Spleen (tissue), 13 donors: Measurements from ENCODE around the gene IRAK1BP1. TPM values are rescaled to one million over a fixed set of nuclear protein-coding genes. Genes with fewer than 3 reads are reported as not detected.

Experiments
- DNase-seq: peaks from one replicate; pipeline ENCODE4 v3.0.0-alpha.2; 2020
- H3K27ac ChIP-seq, 8 donors: fragments of 200-600 bp; sonication (generic) in 7 of 8; 1 replicate in 4 of 8; 2 replicates in 4 of 8; pipeline versions ENCODE4 v1.5.0 to v1.8.0; 2016 to 2021; ENCODE audit warnings: inconsistent platforms in 4 of 8, mild to moderate bottlenecking in 4 of 8, moderate library complexity in 1 of 8
- H3K27me3 ChIP-seq, 7 donors: fragments of 200-600 bp; sonication (generic) in 6 of 7; replicated peaks in 1 of 7; 1 replicate in 4 of 7; 2 replicates in 3 of 7; pipeline versions ENCODE4 v1.5.0 to v1.8.0; 2016 to 2021; ENCODE audit warnings: inconsistent platforms in 3 of 7, mild to moderate bottlenecking in 1 of 7
- H3K36me3 ChIP-seq, 6 donors: fragments of 200-600 bp; sonication (generic) in 5 of 6; 1 replicate in 4 of 6; 2 replicates in 2 of 6; pipeline versions ENCODE4 v1.5.0 to v1.8.0; 2016 to 2021; ENCODE audit warnings: inconsistent platforms in 2 of 6
- H3K4me1 ChIP-seq, 6 donors: fragments of 200-600 bp; sonication (generic) in 5 of 6; 1 replicate in 3 of 6; 2 replicates in 3 of 6; pipeline versions ENCODE4 v1.5.0 to v1.8.0; 2016 to 2021; ENCODE audit warnings: inconsistent platforms in 3 of 6
- H3K4me3 ChIP-seq, 8 donors: fragments of 200-600 bp; sonication (generic) in 7 of 8; 1 replicate in 4 of 8; 2 replicates in 4 of 8; pipeline versions ENCODE4 v1.5.0 to v1.8.0; 2016 to 2021; ENCODE audit warnings: inconsistent platforms in 4 of 8, mild to moderate bottlenecking in 4 of 8, moderate library complexity in 2 of 8
- H3K9me3 ChIP-seq, 8 donors: fragments of 200-600 bp; sonication (generic) in 7 of 8; 1 replicate in 4 of 8; 2 replicates in 4 of 8; pipeline versions ENCODE4 v1.5.0 to v1.8.0; 2016 to 2021; ENCODE audit warnings: inconsistent platforms in 4 of 8
- CTCF ChIP-seq, 11 experiments: fragments of 200-600 bp in 7 of 11; fragments of 450-650 bp in 4 of 11; sonication (generic) in 4 of 11; IDR thresholded peaks in 8 of 11; conservative IDR thresholded peaks in 3 of 11; 1 replicate in 7 of 11; 2 replicates in 4 of 11; pipeline versions ENCODE4 v1.4.0 to v1.8.0; 2016 to 2021; ENCODE audit warnings: antibody characterized with exemption in 11 of 11, inconsistent platforms in 4 of 11, mild to moderate bottlenecking in 1 of 11
- POLR2A ChIP-seq, 3 donors: fragments of 450-650 bp; IDR thresholded peaks; one replicate each; pipeline ENCODE4 v1.5.1; 2017; ENCODE audit warnings: antibody characterized with exemption in 3 of 3, mild to moderate bottlenecking in 1 of 3
- POLR2AphosphoS5 ChIP-seq, 3 donors: sonication (generic); formaldehyde crosslinking; IDR thresholded peaks; one replicate each; pipeline ENCODE4 v1.5.1; 2017; ENCODE audit warnings: antibody characterized with exemption in 3 of 3
- WGBS, 5 donors: extraction: QIAGEN DNeasy Blood & Tissue Kit in 3 of 5; methylation state at CpG; one replicate each; pipeline versions ENCODE4 v1.1.5 to v1.1.7; 2013 to 2018; 5-methylcytosine and 5-hydroxymethylcytosine counted together
- intact Hi-C: fragments of 100-400 bp; cut with DNase I; formaldehyde crosslinking; loops from one replicate; pipeline ENCODE4 v1.15.0; 2023; ENCODE audit warnings: low total_unique reads
- long read RNA-seq, 2 donors: transcript quantifications; one replicate each; lab custom pipeline, GENCODE V29; 2026
- polyA plus RNA-seq, 3 donors: library from polyadenylated mRNA; stranded (reverse); fragments of 200-250 nt; gene quantifications; one replicate each; pipeline ENCODE4 v1.2.1, GENCODE V29; 2013
- total RNA-seq, 7 donors: library from RNA; depleted of rRNA in 3 of 7; stranded (reverse); fragments of >200 nt in 3 of 7; fragmentation: NEBNext Ultra II Directional in 4 of 7; extraction: Animal tissue kit (Norgen Biotek cat#: 25700) in 4 of 7; gene quantifications; one replicate each; pipeline versions ENCODE4 v1.1.0 to v1.2.1, GENCODE V29; 2016 to 2021
- donor health status: healthy with polysubstance abuse.
- donor health status: DM: no; HTN: no; CAD: no; lungs with moderate emphysema.
- donor health status: DM: no; HTN: no; CAD: no.
- donor health status: Bipolar disorder and iron deficiency.
- donor health status: healthy.
- donor health status: DM: no; HTN: no; CAD: no.
- donor health status: DM: yes; HTN: yes; CAD: no.

The IRAK1BP1 gene
- 1 to 10 TPM; 2.1 to 5.2 (median 3.9) TPM for total RNA-seq
- 1 to 10 TPM in 2 of 3 donors, under 1 TPM in 1; 0.61 to 1.6 (median 1.4) TPM for polyA plus RNA-seq
- long read RNA-seq, donor 1, full-length matches to known transcripts = 3 of 22 reads
- long read RNA-seq, donor 1, partial matches to known transcripts = 19 of 22 reads
- long read RNA-seq, donor 1, other reads (novel, unspliced or antisense) = 0 of 22 reads
- long read RNA-seq, donor 2, full-length matches to known transcripts = 7 of 7 reads
- long read RNA-seq, donor 2, partial matches to known transcripts = 0 of 7 reads
- long read RNA-seq, donor 2, other reads (novel, unspliced or antisense) = 0 of 7 reads

- intact Hi-C loops = no loop called here
- peak within 1 kb of the TSS; percentile 35 to 85 (median 72) for H3K27ac ChIP-seq
- H3K4me3 ChIP-seq = peak within 1 kb of the TSS; percentile 74 to 98 (median 90)
- peak in 1 of 11 experiments; percentile 14 for TF ChIP-seq CTCF (IDR thresholded peaks at IDR 0.05 in 8 of 11, conservative IDR thresholded peaks at IDR 0.05 in 3 of 11)
- TF ChIP-seq POLR2AphosphoS5 (IDR thresholded peaks at IDR 0.05) = peak; percentile 65 to 87 (median 83)
- no peak for TF ChIP-seq POLR2A (IDR thresholded peaks at IDR 0.05)
- no peaks in the 10 kb centered on the region for H3K27me3 ChIP-seq
- H3K4me1 ChIP-seq = peaks cover 0 to 23% (median 14%) of the 10 kb centered on the region in 6 donors
- 0 to 1% (median 0%) methylated on average over 47 to 48 of the region's 48 CpGs for WGBS, 5 donors
- peaks cover 0 to 5% (median 0%) of the 10 kb centered on the region in 6 donors for H3K36me3 ChIP-seq
- no peaks in the 10 kb centered on the region for H3K9me3 ChIP-seq
- DNase-seq = peak; percentile 95
Observed at GRCh38 chr6:78867370-78868040, at the start of gene IRAK1BP1. Gene IRAK1BP1 (plus strand): TSS chr6:78867551. CDS start chr6:78867577, 26 bp downstream.

GRCh38 chr6:78824045-78824444 lies 43.3 kb upstream of the IRAK1BP1 start:
- DNase-seq = no peak
- TF ChIP-seq POLR2A (IDR thresholded peaks at IDR 0.05) (no peak), CTCF (IDR thresholded peaks at IDR 0.05 in 8 of 11, conservative IDR thresholded peaks at IDR 0.05 in 3 of 11) (no peak), POLR2AphosphoS5 (IDR thresholded peaks at IDR 0.05) (no peak)
- no peak overlapping the region for H3K4me3 ChIP-seq
- intact Hi-C loops = no loop called here
- no peaks in the 10 kb centered on the region for H3K27me3 ChIP-seq
- no peaks in the 10 kb centered on the region for H3K36me3 ChIP-seq
- no peak overlapping the region for H3K27ac ChIP-seq
- H3K9me3 ChIP-seq = peaks cover 0 to 37% (median 14%) of the 10 kb centered on the region in 8 donors
- H3K4me1 ChIP-seq = no peaks in the 10 kb centered on the region

- intact Hi-C loops = no loop called here
- no peak for TF ChIP-seq POLR2AphosphoS5 (IDR thresholded peaks at IDR 0.05)
- no peak for TF ChIP-seq CTCF (IDR thresholded peaks at IDR 0.05 in 8 of 11, conservative IDR thresholded peaks at IDR 0.05 in 3 of 11)
- no peak for TF ChIP-seq POLR2A (IDR thresholded peaks at IDR 0.05)
- Histone ChIP-seq H3K27ac (no peak overlapping the region), H3K4me3 (no peak overlapping the region), H3K9me3 (no peaks in the 10 kb centered on the region), H3K27me3 (peaks cover 0 to 8% (median 0%) of the 10 kb centered on the region in 7 donors), H3K4me1 (no peaks in the 10 kb centered on the region), H3K36me3 (no peaks in the 10 kb centered on the region)
- DNase-seq = no peak
- WGBS, 5 donors = 80 to 86% (median 81%) methylated on average over 3 of the region's 3 CpGs
Observed at GRCh38 chr6:78829407-78829806, 37.9 kb upstream of the IRAK1BP1 start.

GRCh38 chr6:78830805-78831204 lies 36.5 kb upstream of the IRAK1BP1 start:
- Histone ChIP-seq H3K36me3 (no peaks in the 10 kb centered on the region), H3K27me3 (peaks cover 0 to 8% (median 0%) of the 10 kb centered on the region in 7 donors), H3K4me1 (no peaks in the 10 kb centered on the region), H3K4me3 (no peak overlapping the region), H3K27ac (no peak overlapping the region), H3K9me3 (no peaks in the 10 kb centered on the region)
- WGBS, 5 donors = 75 to 92% (median 76%) methylated on average over 2 of the region's 2 CpGs
- no peak for TF ChIP-seq POLR2AphosphoS5 (IDR thresholded peaks at IDR 0.05)
- no peak for TF ChIP-seq CTCF (IDR thresholded peaks at IDR 0.05 in 8 of 11, conservative IDR thresholded peaks at IDR 0.05 in 3 of 11)
- DNase-seq = no peak
- intact Hi-C loops = no loop called here
